ENCODE measurements around the gene TMEM255A.

The TMEM255A gene

DNA sequence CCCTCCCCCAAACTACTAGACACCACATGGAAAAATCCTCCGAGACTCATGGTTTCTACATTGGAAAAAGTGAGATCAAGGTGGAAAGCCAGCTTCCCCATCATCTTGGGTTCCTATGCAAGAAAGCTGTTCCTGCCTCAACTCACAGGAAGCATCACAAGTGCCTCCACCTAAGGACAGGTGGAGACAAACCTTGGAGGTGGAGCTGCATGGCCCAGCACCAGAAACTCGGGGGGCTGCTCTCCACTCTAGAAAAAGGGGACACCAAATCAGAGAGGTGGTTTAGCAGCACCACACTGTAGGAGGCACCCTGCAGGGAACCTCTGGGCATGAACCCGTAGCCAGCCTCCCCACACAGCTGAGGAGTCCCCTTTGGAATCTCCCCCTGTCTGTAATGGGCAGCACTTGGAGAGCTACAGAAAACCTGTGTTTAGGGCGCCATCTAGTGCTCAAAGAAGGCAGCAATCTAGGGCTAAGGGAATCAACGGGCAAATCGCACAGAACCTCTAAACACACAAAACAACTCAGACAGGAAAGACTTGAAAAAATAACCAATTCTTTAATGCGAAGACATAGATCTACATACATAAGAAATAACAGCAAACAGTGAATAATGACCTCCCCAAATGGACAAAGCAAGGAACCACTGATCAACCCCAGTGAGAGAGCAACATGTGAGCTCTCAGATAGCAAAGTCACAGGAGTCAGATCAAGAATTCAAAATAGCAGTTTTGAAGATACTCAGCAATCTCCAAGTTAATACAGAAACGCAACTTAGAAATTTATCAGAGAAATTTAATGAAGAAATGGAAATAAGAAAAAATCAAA, 97.6 kb downstream of the TMEM255A start:
- no peak overlapping the region for H3K4me3 ChIP-seq (ENCODE audit: low read depth, low read length)
- peak; percentile 64 for DNase-seq (ENCODE audit: low read depth)
- TF ChIP-seq, protein P1, sequence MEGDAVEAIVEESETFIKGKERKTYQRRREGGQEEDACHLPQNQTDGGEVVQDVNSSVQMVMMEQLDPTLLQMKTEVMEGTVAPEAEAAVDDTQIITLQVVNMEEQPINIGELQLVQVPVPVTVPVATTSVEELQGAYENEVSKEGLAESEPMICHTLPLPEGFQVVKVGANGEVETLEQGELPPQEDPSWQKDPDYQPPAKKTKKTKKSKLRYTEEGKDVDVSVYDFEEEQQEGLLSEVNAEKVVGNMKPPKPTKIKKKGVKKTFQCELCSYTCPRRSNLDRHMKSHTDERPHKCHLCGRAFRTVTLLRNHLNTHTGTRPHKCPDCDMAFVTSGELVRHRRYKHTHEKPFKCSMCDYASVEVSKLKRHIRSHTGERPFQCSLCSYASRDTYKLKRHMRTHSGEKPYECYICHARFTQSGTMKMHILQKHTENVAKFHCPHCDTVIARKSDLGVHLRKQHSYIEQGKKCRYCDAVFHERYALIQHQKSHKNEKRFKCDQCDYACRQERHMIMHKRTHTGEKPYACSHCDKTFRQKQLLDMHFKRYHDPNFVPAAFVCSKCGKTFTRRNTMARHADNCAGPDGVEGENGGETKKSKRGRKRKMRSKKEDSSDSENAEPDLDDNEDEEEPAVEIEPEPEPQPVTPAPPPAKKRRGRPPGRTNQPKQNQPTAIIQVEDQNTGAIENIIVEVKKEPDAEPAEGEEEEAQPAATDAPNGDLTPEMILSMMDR (IDR thresholded peaks at IDR 0.05; ENCODE audit: insufficient read depth, low read depth, low read length, missing control alignments) = peak; percentile 68
